GM12878 (cell line): Measurements from ENCODE around the gene MAST1.
A peak's percentile ranks its signal among the peaks of the same experiment; 100 is the strongest.

Experiments
- CTCF ChIP-seq, 3 experiments: IDR thresholded peaks in 2 of 3; conservative IDR thresholded peaks in 1 of 3; 2 replicates each; pipeline ENCODE4 v1.5.1; 2011; ENCODE audit warnings: low read depth in 3 of 3, low read length in 3 of 3, mild to moderate bottlenecking in 3 of 3, control low read depth in 2 of 3, moderate library complexity in 2 of 3, inconsistent platforms in 1 of 3, mixed read lengths in 1 of 3; ENCODE audit not compliant: control insufficient read depth in 2 of 3, insufficient read depth in 1 of 3; ENCODE audit errors: extremely low read depth in 1 of 3
- EP300 ChIP-seq, 2 experiments: fragments of 150-350 bp in 1 of 2; IDR thresholded peaks; 2 replicates each; pipeline ENCODE4 v1.6.1; 2011 to 2012; ENCODE audit warnings: low read depth in 2 of 2, low read length in 2 of 2, borderline replicate concordance in 1 of 2, improper control_type of control experiment in 1 of 2, inconsistent platforms in 1 of 2; ENCODE audit not compliant: control insufficient read depth in 1 of 2
- ESRRA ChIP-seq: IDR thresholded peaks from 2 replicates; pipeline ENCODE4 v1.6.1; 2012; ENCODE audit warnings: mild to moderate bottlenecking, low read length, improper control_type of control experiment
- HDAC6 ChIP-seq: fragments of 200-600 bp; sonication (generic); IDR thresholded peaks from one replicate; pipeline ENCODE4 v1.8.0; 2017; ENCODE audit warnings: antibody characterized with exemption; ENCODE audit not compliant: unreplicated experiment
- TAF1 ChIP-seq: IDR thresholded peaks from 2 replicates; pipeline ENCODE4 v1.6.1; 2011; ENCODE audit warnings: mild to moderate bottlenecking, low read depth, low read length, borderline replicate concordance
- ZNF207 ChIP-seq: fragments of 450-650 bp; IDR thresholded peaks from 2 replicates; pipeline ENCODE4 v1.6.1; 2014; ENCODE audit warnings: antibody characterized with exemption, mild to moderate bottlenecking, borderline replicate concordance

- peak; percentile 62; the same call in 1 of the 2 replicates for TF ChIP-seq ZNF207
- 0 out of 2 replicates have a peak, but pooled peaks have one; percentile 39 for TF ChIP-seq TAF1
- TF ChIP-seq HDAC6, result peak; percentile 74
- TF ChIP-seq ESRRA, result no peak
- TF ChIP-seq CTCF (IDR thresholded peaks at IDR 0.05 in 2 of 3, conservative IDR thresholded peaks at IDR 0.05 in 1 of 3; ENCODE audit: control insufficient read depth in 2 of 3, extremely low read depth in 1 of 3, insufficient read depth in 1 of 3, low read depth in 3 of 3, low read length in 3 of 3), result no peak
- TF ChIP-seq EP300 (IDR thresholded peaks at IDR 0.05; ENCODE audit: borderline replicate concordance in 1 of 2, control insufficient read depth in 1 of 2, low read depth in 2 of 2, low read length in 2 of 2), result peak in 1 of 2 experiments; percentile 59; a peak in 1 of 4 replicates
Observed at GRCh38 chr19:12881172-12881808, 43.0 kb downstream of the MAST1 start, which contains the start of gene DNASE2.
